Body of pancreas (tissue), 4 donors: ENCODE results near the gene GLT8D2. TPM values are rescaled to one million over a fixed set of nuclear protein-coding genes. Genes with fewer than 3 reads are reported as not detected.

Experiments
- ATAC-seq: fragments of 150-250 bp; one replicate; pipeline ENCODE4 v1.9.1; 2016
- DNase-seq, 4 donors: peaks; one replicate each; pipeline ENCODE4 v3.0.0-alpha.2; 2019
- H3K27ac ChIP-seq, 4 donors: fragments of 200-600 bp; sonication (generic); 1 replicate in 3 of 4; 2 replicates in 1 of 4; pipeline versions ENCODE4 v1.5.1 to v1.6.1; 2016 to 2019; ENCODE audit warnings: mild to moderate bottlenecking in 1 of 4, mixed read lengths in 1 of 4, moderate library complexity in 1 of 4
- H3K27me3 ChIP-seq, 2 donors: fragments of 200-600 bp; sonication (generic); one replicate each; pipeline ENCODE4 v1.6.0; 2016; ENCODE audit warnings: mild to moderate bottlenecking in 1 of 2
- H3K36me3 ChIP-seq, 2 donors: fragments of 200-600 bp; sonication (generic); replicated peaks in 1 of 2; 2 replicates each; pipeline ENCODE4 v1.5.1; 2016; ENCODE audit warnings: low read depth in 2 of 2; ENCODE audit not compliant: insufficient read depth in 1 of 2
- H3K4me1 ChIP-seq: fragments of 200-600 bp; sonication (generic); one replicate; pipeline ENCODE4 v1.6.0; 2016
- H3K4me3 ChIP-seq, 2 donors: fragments of 200-600 bp; sonication (generic); 1 replicate in 1 of 2; 2 replicates in 1 of 2; pipeline ENCODE4 v1.5.1; 2016 to 2019
- H3K9me3 ChIP-seq, 3 donors: fragments of 200-600 bp; sonication (generic); 1 replicate in 2 of 3; 2 replicates in 1 of 3; pipeline ENCODE4 v1.5.1; 2016
- POLR2A ChIP-seq, 3 donors: fragments of 450-650 bp; IDR thresholded peaks; one replicate each; pipeline ENCODE4 v1.6.1; 2016; ENCODE audit warnings: antibody characterized with exemption in 3 of 3, mild to moderate bottlenecking in 2 of 3
- WGBS, 2 donors: methylation state at CpG; one replicate each; pipeline ENCODE4 v1.1.5; 2017; 5-methylcytosine and 5-hydroxymethylcytosine counted together
- intact Hi-C: fragments of 100-400 bp; cut with DNase I; formaldehyde crosslinking; loops from one replicate; pipeline ENCODE4 v1.15.1; 2023
- total RNA-seq, 2 donors: library from RNA; depleted of rRNA; stranded (reverse); fragments of >200 nt; gene quantifications; one replicate each; pipeline ENCODE4 v1.1.0, GENCODE V29; 2016
- TF ChIP-seq, protein P1 (sequence below), 7 experiments: fragments of 450-650 bp in 4 of 7; fragments of 200-600 bp in 3 of 7; sonication (generic) in 3 of 7; IDR thresholded peaks; one replicate each; pipeline ENCODE4 v1.5.1; 2016 to 2019; ENCODE audit warnings: antibody characterized with exemption in 7 of 7

GLT8D2 gene
- total RNA-seq, 2 donors from 2014 or later = 0.99 to 6.0 TPM

DNA sequence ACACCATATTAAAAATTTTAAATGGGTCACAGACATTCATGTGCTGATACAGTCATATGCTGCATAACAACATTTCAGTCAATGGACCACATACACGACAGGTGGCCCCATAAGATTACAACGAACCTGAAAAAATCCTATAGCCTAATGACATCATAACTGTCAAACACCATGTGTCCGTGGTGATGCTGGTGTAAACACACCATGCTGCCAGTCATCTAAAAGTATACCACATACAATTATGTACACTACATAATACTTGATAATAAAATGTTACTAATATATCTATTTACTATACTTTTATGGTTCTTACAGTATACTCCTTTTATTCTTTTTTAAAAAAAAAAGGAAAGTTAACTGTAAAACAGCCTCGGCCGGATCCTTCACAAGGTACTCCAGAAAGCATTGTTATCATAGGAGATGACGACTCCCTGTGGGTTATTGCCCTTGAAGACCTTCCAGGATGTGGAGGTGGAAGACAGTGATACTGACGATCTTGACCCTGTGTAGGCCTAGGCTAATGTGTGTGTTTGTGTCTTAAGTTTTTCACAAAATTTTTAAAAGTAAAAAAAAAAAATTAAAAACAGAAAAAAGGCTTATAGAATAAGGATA is 89.3 kb downstream of the GLT8D2 start:
- Histone ChIP-seq H3K4me3 (no peak overlapping the region), H3K9me3 (no peaks in the 10 kb centered on the region), H3K4me1 (peaks cover 28% of the 10 kb centered on the region), H3K27me3 (no peaks in the 10 kb centered on the region), H3K27ac (no peak overlapping the region), H3K36me3 (no peaks in the 10 kb centered on the region)
- WGBS, 2 donors = 51 to 62% methylated on average over 7 of the region's 7 CpGs
- intact Hi-C loops = loop anchor here (10.0 kb wide), 1 partner anchor 144 kb away; no protein-coding TSS in a partner anchor
- ATAC-seq (no peak), DNase-seq (no peak)
- no peak for TF ChIP-seq POLR2A (IDR thresholded peaks at IDR 0.05)
- TF ChIP-seq, protein P1, sequence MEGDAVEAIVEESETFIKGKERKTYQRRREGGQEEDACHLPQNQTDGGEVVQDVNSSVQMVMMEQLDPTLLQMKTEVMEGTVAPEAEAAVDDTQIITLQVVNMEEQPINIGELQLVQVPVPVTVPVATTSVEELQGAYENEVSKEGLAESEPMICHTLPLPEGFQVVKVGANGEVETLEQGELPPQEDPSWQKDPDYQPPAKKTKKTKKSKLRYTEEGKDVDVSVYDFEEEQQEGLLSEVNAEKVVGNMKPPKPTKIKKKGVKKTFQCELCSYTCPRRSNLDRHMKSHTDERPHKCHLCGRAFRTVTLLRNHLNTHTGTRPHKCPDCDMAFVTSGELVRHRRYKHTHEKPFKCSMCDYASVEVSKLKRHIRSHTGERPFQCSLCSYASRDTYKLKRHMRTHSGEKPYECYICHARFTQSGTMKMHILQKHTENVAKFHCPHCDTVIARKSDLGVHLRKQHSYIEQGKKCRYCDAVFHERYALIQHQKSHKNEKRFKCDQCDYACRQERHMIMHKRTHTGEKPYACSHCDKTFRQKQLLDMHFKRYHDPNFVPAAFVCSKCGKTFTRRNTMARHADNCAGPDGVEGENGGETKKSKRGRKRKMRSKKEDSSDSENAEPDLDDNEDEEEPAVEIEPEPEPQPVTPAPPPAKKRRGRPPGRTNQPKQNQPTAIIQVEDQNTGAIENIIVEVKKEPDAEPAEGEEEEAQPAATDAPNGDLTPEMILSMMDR (IDR thresholded peaks at IDR 0.05) = no peak

DNA sequence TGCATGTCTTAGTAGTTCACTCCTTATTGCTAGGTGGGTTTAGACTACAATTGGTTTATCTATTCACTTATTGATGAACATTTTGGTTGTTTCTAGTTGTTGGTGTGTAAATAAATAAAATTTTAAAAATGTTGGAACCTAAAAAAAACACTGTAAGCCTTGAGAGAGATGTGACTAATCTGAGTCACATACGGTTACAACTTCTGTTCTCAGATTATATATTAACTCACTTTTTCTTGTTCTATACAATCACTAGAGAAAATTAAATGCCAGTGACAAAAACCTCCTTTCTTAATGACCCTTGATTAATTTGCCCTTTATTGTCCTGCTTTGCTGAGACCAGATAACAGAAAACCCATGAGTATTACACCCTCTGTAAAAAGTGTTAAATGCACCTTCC is 91.4 kb downstream of the GLT8D2 start:
- WGBS, 2 donors = 31 to 56% methylated on average over 1 of the region's 1 CpG
- DNase-seq = no peak
- Histone ChIP-seq H3K27me3 (no peaks in the 10 kb centered on the region), H3K27ac (peak overlapping the region in 1 of 4 donors; percentile 96), H3K4me1 (peaks cover 22% of the 10 kb centered on the region), H3K9me3 (no peaks in the 10 kb centered on the region), H3K36me3 (no peaks in the 10 kb centered on the region), H3K4me3 (no peak overlapping the region)
- intact Hi-C loops = no loop called here
- no peak for ATAC-seq
- TF ChIP-seq, protein P1 (IDR thresholded peaks at IDR 0.05) = no peak
- no peak for TF ChIP-seq POLR2A (IDR thresholded peaks at IDR 0.05)

DNA sequence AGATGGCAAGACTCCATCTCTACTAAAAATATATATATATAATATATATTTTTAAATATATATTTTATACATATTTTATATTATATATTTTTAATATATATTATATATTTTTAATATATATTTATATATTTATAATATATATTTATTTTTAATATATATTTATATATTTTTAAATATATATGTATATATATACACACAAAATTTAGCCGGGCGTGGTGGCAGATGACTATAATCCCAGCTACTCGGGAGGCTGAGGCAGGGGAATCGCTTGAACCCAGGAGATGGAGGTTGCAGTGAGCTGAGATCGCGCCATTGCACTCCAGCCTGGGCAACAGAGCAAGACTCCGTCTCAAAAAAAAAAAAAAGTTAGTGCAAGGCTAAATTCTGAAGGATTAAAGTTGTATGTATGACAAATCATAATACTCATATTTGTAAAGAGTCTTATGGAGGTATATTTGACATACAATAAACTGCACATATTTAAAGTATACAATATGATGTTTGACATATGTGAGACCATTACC is 92.1 kb downstream of the GLT8D2 start:
- TF ChIP-seq, protein P1 (IDR thresholded peaks at IDR 0.05) = no peak
- no peak for TF ChIP-seq POLR2A (IDR thresholded peaks at IDR 0.05)
- Histone ChIP-seq H3K4me1 (peaks cover 21% of the 10 kb centered on the region), H3K36me3 (peaks cover 0 to under 1% of the 10 kb centered on the region in 2 donors), H3K4me3 (no peak overlapping the region), H3K27me3 (no peaks in the 10 kb centered on the region), H3K27ac (peak overlapping the region; percentile 50 to 96 (median 82)), H3K9me3 (no peaks in the 10 kb centered on the region)
- DNase-seq (no peak), ATAC-seq (no peak)
- intact Hi-C loops = no loop called here
- WGBS, 2 donors = 85 to 88% methylated on average over 7 of the region's 7 CpGs

DNA sequence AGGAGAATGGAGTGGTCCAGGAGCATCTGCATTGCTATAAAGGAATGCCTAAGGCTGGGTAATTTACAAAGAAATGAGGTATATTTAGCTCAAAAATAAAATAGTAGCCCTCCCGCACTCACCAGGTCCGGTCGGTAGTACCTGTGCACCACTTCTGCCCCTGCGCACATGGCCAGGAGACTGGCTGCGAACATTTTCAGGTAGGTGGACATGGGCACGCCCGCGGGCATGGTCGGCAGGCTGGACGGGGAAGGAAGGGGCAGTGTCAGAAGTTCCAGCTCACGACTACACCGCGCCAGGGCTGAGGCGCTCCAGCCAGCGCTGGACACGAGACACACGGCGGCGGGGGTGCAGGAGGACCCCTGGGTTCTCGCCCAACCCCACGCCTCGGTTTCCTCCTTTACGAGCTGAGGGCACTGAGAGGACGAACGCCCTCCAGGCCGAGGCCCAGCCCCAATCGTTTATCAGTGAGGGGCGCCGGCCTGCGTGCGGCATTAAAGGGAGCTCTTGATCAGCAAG is 93.4 kb downstream of the GLT8D2 start:
- Histone ChIP-seq H3K27ac (peak overlapping the region; percentile 67 to 96 (median 82)), H3K4me1 (peaks cover 21% of the 10 kb centered on the region), H3K9me3 (no peaks in the 10 kb centered on the region), H3K4me3 (peak overlapping the region; percentile 43 to 47), H3K36me3 (peaks cover 3 to 5% of the 10 kb centered on the region in 2 donors), H3K27me3 (no peaks in the 10 kb centered on the region)
- TF ChIP-seq POLR2A (IDR thresholded peaks at IDR 0.05) = no peak
- TF ChIP-seq, protein P1 (IDR thresholded peaks at IDR 0.05) = no peak
- intact Hi-C loops = no loop called here
- WGBS, 2 donors = 0% methylated on average over 17 to 31 of the region's 31 CpGs
- peak; percentile 41 for ATAC-seq
- DNase-seq = peak in 1 of 4 donors; percentile 12
